ENCODE measurements around the gene MEX3D.

DNA sequence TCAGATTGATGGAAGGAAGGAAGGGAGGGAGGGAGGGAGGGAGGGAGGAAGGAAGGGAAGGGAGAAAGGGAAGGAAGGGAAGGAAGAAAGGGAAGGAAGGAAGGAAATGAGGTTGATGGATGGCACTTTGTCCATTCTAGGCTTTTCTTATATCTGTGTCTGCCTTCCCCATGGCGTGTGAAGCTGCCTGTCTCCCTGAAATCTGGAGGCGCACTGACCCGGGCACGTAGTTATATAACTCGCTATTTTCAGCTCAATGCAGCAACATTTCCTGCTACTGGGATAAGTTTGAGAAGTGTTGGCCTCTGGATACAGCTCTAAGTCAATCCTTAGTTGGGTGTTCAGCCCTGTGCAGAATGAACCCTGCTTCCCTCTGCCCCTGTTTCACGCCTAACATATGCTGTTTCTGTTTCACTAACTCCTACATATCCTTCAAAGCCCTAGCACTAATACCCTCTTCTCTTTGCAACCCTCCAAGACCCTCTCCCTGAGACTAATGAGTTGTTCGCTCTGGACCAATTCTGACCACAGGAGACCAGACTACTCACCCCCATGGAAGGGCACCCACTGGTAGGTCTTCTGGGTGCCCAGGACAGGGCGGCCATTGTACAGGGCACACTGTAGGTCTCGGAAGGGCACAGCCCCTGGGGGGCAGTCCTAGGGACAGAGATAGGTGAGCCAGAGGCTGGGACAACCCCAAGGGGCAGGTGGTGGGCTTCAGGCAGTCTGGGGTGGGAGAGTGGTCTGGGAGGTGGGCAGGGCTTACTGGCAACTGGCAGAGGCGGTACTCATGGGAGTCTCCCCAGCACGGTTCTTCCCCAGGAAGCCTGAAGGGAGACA lies 58.3 kb downstream of the MEX3D start:
- TF ChIP-seq EZH2 (IDR thresholded peaks at IDR 0.05) (no peak), CTCF (IDR thresholded peaks at IDR 0.05 in 2 of 3, conservative IDR thresholded peaks at IDR 0.05 in 1 of 3; ENCODE audit: borderline replicate concordance in 1 of 3, insufficient read depth in 1 of 3, low read depth in 2 of 3, low read length in 2 of 3) (no peak), EGR1 (IDR thresholded peaks at IDR 0.05; ENCODE audit: low read depth) (no peak), ZNF274 (IDR thresholded peaks at IDR 0.05; ENCODE audit: low read depth, low read length) (no peak), POLR2A (IDR thresholded peaks at IDR 0.05; ENCODE audit: borderline replicate concordance, extremely low read depth, insufficient read depth, insufficient read length) (no peak), TCF7L2 (IDR thresholded peaks at IDR 0.05; ENCODE audit: borderline replicate concordance, extremely low read depth, insufficient read depth, insufficient read length) (no peak), MAX (IDR thresholded peaks at IDR 0.05) (no peak), POLR2AphosphoS5 (IDR thresholded peaks at IDR 0.05; ENCODE audit: low read depth, low read length) (no peak), YY1 (IDR thresholded peaks at IDR 0.05; ENCODE audit: extremely low read depth, insufficient replicate concordance, low read depth, low read length) (no peak), RAD21 (IDR thresholded peaks at IDR 0.05; ENCODE audit: low read depth) (no peak)

All from HCT116 (cell line).